Measurements from ENCODE around the gene TMEM117.
"Not testable (repeated sequence)": the region's sequence is repeated elsewhere in the genome, so short reads cannot be mapped to it uniquely, and the experiment has no call there.

The TMEM117 gene

DNA sequence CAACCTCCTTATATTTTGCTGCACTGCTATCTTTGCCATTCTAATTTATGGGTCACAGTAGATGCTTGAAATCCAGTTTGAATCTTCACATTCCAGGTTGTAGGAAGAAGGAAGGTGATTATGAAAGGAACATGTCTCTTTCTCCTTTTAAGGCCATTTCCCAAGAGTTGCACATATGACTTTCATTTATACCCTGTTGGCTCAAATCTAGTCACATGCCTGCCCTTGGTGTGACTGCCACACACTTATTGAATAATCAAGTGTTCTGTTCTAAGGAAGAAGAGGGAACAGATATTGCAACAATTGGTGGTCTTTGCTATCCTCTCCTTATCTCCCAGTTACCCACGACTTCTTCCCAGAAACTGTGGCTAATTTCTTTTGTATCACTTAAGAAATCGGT, 404.3 kb downstream of the TMEM117 start:
- no peak for DNase-seq

DNA sequence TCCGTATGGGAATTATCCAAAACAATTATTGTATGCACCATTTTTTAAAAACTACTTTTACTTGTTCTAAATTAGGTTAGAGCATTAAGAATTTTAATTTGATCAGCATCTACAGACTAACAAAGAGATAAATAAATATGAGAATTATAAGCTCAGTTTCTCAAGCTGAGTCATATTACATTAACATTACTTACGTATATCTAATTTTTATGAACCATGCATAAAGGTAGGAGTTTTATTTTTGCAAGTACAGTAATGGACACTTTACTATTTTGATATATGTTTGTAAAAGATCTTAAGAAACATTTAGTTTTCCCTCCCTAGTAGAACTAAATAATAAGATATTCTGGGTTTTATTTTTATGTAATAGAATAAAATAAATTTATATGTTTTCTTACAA, 410.1 kb downstream of the TMEM117 start:
- no peak for DNase-seq

DNA sequence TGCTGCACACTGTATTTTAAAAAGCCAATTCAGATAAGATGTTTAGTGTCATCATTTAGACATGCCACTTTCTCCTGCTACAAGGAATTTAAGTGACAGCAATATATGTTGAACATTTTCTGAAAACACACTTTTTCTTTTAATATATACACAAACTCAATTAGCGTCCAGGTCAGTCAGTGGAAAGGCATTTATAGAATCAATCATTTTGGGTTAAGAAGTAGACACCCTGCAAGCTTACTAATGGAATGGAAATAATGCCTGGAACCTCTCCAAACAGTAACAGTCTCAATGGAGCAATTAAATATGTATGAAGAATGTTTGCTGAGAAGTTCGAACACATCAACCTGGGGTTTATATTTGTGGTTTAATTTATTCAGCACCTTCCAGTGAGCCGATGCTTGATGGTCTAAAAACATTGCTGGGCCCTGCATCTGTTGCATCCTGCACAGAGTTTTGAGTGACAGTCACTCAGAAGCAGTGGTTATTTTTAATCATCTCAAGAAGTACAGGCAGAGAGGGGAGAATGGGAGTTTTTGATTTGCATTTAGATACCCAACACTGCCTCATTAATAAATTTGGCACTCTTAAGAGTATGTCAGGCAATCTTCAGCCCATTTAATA, 410.7 kb downstream of the TMEM117 start:
- DNase-seq: no peak

DNA sequence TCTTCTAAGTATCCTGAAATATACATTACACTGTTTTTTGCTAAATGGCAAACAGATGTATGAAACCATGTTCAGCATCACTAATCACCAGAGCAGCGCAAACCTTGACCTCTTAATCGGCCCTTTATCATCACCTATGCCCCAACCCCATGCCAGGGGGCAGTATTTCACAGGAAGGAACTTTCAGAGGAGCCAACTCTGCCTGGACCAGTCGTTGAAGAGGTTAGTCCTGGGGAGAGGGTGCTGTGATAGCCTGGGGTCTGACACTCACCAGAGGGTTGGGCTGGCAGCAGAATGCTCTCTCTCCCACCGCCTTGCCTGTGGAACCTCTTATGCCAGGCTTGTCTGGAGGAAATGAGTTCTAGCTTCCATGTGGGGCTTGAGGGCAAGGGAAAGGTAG, 411.7 kb downstream of the TMEM117 start:
- no peak for DNase-seq

DNA sequence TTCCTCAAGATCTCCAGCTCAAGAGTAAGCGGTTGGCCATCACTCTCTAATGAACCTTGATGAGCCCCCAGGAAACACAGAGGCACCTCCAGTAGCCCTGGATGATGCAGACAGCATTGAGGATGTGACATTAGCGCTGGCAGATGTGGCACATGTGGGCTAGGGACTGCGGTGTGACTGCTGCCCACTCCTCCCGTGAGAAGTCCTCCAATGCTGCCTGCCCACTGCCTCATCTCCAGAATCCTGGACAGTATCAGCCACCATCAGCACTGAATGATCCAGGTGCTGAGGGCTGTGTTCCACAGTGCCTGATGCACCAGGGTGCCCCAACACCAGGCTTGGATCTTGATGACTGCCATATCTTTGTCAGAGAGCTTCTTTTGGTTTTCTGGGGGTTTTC, 412.6 kb downstream of the TMEM117 start:
- DNase-seq: no peak

DNA sequence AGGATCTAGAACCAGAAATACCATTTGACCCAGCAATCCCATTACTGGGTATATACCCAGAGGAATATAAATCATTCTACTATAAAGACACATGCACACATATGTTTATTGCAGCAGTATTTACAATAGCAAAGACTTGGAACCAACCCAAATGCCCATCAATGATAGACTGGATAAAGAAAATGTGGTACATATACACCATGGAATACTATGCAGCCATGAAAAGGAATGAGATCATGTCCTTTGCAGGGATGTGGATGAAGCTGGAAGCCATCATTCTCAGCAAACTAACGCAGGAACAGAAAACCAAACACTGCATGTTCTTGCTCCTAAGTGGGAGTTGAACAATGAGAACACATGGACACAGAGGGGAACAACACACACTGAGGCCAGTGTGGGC, 414.6 kb downstream of the TMEM117 start:
- DNase-seq: not testable (repeated sequence)

DNA sequence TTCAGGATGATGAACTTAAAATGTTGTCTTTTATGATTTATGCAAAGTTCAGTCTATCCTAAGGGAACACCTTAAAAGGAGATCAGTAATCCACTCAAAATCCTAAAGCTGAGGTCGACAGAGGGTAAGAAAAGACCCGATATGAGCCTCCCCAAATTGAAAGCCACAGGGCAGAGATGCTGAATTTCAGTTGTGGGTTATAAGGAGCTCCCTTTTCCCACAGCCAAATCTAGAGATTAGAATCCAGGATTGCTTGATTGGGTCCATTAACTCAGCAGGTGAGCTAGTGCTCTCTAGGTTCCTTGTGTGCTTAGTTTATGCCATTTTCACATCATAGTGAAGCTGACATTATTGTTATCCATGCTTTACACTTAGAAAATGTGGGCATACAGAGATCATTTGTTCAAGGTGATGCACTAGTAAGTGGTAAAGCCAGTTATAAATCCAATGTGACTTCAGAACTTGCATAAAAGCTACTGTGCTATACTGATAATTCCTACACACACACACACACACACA, 417.5 kb downstream of the TMEM117 start:
- no peak for DNase-seq

DNA sequence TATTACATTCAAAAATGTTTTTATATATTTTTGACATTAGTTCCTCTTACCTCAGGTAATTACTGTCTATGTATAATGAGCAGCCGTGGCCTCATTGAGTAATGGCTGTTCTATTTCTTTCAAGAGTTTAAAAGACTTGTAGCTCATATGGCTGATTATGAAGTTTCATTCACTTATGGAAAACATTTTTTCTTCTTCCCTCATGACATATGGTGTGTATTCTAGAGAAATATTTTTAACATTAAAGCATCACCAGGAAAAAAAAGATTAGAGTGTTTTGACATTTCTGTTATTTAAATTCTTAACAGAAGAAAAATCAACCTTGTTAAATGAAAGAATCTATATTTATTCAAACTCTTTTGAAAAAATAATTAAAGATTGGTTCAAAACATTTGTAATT, 422.4 kb downstream of the TMEM117 start:
- DNase-seq: no peak

DNA sequence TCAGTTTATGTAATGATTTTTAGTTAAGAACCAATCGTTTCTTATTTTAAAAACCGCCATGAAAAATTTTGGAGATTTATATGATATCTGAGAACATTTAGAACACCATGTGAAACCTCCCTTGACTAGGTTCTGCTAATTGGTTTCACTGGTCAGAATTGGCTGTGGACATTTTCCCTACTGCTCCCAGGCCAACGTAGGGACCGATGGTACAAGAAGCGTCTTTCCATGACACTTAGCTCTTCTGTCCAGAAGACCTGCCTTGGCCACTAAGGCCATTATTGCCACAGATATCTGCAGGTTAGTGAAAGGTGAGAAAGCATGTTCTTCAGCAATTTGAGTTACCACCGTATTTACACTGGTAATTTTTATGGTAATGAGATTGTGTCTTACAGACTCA, 424.0 kb downstream of the TMEM117 start:
- no peak for DNase-seq

DNA sequence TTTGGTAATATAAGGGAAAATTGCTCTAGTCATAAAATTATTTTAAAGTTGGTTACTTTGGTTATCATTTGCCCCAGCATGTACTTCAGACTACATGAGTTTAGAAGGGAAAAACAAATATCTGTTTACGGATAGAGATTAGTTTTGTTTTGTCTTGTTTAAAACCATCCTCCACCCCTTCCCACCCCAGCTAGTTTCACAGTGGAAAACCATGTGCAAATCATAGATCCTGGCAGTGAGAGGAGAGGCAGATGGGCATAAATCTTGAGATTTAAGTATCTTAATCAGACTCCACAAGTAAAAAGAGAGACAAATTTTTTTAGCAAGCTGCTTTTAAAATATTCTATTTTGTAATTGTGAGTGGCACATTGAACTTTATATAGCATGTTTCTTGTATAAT, 424.7 kb downstream of the TMEM117 start:
- DNase-seq: no peak

DNA sequence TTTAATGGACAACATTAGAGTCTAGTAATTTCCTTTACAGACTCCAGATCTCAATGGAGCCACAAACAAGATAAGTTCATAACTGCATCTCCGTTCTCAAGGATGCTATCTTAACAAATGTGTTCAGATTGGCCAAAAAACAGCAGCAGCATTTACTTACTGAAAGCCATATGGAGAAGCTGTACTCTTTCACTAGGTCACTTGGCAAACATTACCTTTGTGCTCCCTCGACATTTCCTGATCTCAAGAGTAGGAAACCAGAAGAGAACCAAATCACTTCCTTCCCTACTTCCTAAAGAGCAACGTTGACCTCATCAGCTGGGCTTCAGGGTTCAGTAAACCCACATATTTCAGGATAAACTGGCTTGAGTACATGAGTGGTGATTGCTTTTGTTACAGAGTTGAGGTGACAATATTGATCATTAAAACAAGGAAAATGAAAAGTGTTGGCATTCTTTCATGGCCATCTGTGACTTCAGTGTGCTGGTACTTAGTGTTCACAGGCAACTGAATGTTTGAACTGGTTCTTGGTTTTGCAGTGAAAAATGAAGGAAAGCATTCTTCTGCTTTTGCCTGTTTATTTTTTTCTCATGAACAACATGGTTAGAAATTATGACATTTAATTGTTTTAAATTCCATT, 449.6 kb downstream of the TMEM117 start:
- DNase-seq: no peak

DNA sequence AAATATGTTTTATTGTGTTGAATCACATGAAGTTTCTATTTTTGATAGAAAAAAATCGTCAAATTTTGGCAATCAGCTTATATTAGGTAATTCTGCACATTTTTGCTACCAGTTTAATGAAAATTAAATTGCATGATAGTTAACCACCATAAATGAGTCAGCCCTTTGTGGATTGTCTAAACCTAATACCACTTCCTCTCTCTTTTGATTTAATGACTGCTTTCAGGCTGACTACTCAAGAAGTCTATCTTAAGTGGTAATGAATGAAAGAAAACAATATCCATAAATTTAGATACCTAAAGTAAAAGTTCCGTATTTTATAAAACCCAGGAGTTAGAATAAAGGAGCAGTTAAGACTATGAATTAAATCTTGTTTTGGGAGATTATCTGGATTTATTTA, 450.5 kb downstream of the TMEM117 start:
- DNase-seq: no peak

DNA sequence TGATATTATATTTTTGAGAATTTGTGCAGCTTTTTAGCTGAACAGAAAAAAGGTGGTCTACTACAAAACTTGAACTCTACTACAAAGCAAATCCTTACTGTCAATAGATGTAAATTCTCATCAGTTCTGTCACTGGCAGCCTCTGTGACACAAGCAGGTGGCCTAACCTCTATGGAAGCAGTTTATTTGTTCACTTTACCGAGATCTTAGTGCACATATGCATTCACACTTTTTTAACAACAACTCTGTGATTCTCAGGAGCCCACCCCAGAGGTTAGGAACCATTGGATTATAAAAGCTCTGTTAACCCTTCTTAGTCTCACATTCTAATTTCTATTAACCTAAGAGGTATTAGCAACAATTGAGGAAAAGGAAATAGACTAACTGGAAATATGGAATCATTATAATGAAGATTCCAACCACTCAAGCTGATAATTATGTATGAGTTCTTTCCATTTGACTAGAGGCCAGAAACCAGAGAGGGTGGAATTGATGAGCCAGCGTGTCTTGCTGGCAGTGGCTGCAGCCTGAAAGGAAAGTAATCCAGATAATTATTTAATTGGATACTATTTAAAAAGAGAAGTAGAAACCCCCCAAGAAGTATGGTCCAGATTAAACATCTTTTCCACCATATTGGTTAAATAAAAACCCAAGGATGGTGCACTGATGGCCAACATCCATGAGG, 451.1 kb downstream of the TMEM117 start:
- DNase-seq: no peak

DNA sequence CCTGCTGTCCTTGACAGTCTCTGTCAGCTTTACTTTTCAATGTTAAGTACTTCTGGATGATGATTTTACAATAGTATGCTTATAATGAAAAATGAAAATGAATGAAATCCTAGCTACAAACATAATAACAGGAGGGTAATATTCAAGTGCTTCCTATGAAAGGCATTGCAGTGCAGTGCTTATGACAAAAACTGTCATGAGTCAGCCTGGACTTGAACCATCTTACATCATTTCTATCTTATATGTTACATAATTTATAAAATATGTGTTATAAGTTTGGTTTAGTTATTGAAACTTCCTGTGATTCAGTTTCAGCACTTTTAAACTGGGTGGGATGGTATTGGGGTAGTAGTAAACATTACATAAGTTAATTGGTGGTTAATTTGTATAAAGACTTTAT, 451.7 kb downstream of the TMEM117 start:
- DNase-seq: no peak

DNA sequence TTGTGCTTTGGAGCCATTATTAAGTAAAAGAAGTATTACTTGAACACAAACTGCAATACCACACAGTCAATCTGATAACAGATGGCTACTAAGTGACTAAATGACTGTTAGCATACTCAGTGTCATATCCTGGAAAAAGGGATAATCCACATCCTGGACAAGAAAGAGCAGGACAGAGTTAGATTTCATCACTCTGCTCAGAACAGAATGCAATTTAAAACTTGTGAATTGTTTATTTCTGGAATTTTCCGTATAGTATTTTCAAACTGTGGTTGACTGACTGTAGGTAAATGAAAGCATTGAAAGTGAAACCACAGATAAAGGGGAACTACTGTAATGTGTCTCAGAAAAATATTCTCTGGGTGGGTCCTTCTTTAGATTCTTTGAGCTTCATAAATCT, 458.8 kb downstream of the TMEM117 start:
- no peak for DNase-seq

DNA sequence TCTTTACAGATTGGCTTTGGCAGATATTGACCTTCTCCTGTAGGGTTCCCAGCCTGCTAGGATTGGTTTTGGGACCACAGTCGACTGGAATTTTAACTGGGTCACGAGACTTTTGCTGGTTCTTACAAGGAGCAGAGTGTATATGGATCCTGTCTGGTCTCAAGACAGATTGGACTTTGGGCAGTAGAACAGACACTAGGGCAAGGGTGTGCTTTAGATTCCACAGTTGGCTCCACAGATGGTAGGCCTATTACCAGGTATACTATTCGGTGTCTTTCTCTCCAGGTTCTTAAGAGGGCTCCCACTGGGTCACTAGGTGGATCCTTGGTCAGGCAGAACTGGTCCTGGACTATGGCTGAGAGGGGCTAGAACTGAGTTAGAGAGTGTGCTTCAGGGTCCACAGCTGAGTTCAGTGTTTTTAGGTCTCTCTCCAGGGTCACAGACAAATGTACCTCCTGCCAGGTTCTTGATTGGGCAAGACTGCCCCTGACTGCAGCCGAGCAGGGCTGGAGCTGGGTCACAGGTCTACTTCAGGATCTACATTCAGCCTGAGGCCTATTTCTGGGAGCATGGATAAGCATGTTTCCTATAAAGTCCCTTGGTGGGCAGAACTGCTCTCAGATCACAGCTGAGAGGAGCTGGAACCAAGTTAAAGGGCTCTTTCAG, 460.2 kb downstream of the TMEM117 start:
- DNase-seq: no peak

DNA sequence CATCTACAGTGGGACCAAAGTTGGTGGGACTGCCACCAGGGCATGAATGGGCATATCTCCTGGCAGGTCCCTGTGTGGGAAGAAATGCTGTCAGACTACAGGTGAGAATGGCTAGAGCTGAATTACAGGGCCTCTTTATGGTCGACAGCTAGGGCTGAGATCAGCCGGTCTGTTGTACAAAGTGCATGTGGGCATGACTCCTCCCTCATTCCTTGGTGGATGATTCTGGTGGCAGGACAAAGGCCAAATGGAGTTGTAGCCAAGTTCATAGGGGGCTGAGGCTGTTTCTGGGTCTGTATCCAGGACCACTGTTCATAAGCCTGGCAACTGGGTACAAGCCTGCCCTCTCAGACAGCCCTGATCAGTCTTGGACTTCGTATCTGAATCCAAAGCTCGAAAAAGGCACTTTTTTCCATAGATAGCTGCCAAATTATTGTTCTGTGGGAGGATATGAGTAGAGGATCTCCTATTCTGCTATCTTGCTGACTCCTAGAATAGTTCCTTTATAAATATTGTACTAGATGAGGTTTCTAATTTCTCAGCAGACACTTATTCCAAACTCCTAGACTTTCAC, 460.8 kb downstream of the TMEM117 start:
- no peak for DNase-seq

DNA sequence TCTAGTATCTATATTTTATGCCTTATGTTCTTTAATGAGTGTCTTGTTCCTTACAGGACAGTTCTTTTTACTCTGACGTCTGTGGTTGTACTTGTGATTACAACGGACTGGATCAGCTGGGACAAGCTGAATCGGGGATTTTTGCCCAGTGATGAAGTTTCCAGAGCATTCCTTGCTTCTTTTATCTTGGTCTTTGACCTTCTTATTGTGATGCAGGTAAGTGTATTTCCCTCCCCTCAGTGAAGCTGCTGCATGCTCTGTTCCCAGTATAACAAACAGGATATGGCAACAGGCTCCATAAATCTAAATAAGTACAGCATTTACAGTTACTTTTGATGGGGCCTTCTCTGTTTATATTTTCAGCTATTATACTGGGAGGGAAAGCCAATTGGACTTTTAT, 463.6 kb downstream of the TMEM117 start:
- DNase-seq: no peak

DNA sequence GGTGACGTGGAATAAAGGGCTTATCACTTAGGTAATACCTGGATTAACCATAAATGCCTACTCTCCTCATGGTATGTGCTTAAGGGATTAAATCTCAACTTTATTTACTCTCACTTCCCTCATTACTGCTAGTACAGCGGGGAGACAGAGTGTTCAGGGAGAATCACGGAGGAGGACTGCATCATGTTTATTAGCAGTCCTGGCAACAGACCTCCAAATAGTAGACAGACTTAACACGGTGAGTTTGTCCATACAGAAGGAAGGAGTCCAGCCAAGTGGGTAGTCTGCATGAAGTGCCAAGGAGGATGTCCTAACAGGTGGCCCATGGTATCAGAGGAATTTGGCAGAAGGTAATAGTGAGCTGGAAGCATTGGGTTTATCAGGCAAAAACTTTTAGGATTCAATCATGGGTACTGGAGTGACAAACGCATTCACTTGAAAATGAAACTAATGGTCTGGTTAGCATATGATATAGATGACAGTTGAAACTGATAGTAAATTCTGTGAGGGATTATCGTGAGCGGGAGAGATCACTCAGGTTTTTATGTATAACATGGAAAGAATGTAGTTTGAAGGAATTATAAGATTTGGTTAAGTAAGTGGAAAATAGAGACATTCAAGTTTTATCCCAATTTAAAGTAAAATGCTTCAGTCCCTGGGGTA, 471.8 kb downstream of the TMEM117 start:
- no peak for DNase-seq

DNA sequence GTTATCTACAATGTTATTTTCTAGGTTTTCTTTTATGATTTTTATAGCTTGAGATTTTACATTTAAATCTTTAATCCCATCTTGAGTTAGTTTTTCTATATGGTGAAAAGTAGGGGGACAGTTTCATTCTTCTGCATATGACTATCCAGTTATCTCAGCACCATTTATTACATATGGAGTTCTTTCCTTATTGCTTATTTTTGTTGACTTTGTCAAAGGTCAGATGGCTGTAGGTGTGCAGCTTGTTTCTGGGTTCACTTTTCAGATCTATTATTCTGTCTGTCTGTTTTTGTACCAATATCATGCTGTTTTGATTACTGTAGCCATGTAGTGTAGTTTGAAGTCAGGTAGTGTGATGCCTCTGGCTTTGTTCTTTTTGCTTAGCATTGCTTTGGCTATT, 477.3 kb downstream of the TMEM117 start:
- no peak for DNase-seq

DNA sequence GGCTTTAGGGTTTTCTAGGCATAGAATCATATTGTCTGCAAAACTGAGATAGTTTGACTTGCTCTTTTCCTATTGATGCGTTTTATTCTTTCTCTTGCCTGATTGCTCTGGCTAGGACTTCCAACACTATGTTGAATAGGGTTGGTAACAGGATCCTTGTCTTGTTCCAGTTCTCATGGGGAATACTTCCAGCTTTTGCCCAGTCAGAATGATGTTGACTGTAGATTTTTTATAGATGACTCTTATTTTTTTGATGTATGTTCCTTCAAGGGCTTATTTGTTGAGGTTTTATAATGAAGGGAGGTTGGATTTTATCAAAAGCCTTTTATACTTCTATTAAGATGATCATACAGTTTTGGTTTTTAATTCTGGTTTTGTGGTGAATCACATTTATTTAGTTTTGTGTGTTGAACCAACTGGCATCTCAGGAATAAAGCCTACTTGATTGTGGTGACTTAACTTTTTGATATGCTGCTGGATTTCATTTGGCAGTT, 478.2 kb downstream of the TMEM117 start:
- DNase-seq: no peak

DNA sequence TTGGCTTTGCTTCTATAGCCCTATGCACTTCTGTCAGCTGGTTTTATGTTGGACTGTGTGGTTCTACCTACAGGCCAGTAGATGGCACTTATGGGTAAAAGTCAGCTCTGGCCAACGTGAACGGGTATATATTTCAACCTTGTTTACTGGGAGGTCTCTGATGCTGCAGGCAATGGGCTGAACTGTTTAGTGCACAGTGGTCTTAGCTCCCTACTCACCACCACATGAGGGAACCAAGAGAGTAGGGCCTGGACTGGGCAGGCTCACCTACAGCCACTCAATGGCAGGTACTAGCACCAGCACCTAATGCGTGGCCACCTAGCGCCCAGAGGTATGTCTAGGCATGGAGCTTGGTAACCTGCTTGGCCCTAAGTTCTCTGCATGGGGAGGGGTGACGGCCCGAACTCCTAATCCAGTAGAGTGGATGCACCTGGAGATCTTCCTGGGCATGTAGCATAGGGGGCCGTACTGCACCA, 481.8 kb downstream of the TMEM117 start:
- DNase-seq: no peak

All from CD4-positive, alpha-beta T cell treated with Interleukin-17A for 4 hours (primary cell).